RWPE1 (cell line): ENCODE results near the gene FANCL.
"Not testable (repeated sequence)": the region's sequence is repeated elsewhere in the genome, so short reads cannot be mapped to it uniquely, and the experiment has no call there.

Experiments
- CTCF ChIA-PET: fragments of 350-600 bp; sonication (Branson Sonifier 250); formaldehyde crosslinking; extraction: SDS; loops from one replicate; lab custom pipeline; 2021; lab: Yijun Ruan, JAX
- POLR2A ChIA-PET: fragments of 400-600 bp; formaldehyde crosslinking; extraction: SDS; loops from one replicate; lab custom pipeline; 2020; ENCODE audit warnings: antibody characterized with exemption; ENCODE audit not compliant: low non-redundant PET; lab: Yijun Ruan, JAX
- DNase-seq: peaks from one replicate; pipeline ENCODE4 v3.0.0; 2012; ENCODE audit warnings: low spot score
- H3K27ac ChIP-seq: fragments of 450-650 bp; 2 replicates; pipeline ENCODE4 v1.5.1; 2017
- CTCF ChIP-seq: fragments of 450-650 bp; conservative IDR thresholded peaks from 2 replicates; pipeline ENCODE4 v1.5.1; 2017; ENCODE audit warnings: low read depth, mild to moderate bottlenecking

The FANCL gene

GRCh38 chr2:58195662-58196061, 45.5 kb downstream of the FANCL start:
- CTCF ChIA-PET: no interaction called here
- DNase-seq: no peak
- POLR2A ChIA-PET: no interaction called here
- TF ChIP-seq CTCF: no peak
- H3K27ac ChIP-seq: no peak overlapping the region

- H3K27ac ChIP-seq: no peak overlapping the region
- POLR2A ChIA-PET: no interaction called here
- DNase-seq: no peak
- TF ChIP-seq CTCF: no peak
- CTCF ChIA-PET: interaction anchor here (0.6 kb wide), 1 partner anchor 388 kb away, joined by 3 read pairs; no protein-coding TSS in a partner anchor
Observed at GRCh38 chr2:58194458-58194857, 46.7 kb downstream of the FANCL start.

- POLR2A ChIA-PET, H3K27ac ChIP-seq, CTCF ChIA-PET, DNase-seq: not testable (repeated sequence)
Observed at GRCh38 chr2:58187022-58187421, 54.1 kb downstream of the FANCL start.

- POLR2A ChIA-PET: no interaction called here
- DNase-seq: no peak
- no peak for TF ChIP-seq CTCF
- CTCF ChIA-PET: no interaction called here
- H3K27ac ChIP-seq: no peak overlapping the region
Observed at GRCh38 chr2:58186501-58186900, 54.6 kb downstream of the FANCL start.

- ChIA-PET POLR2A (no interaction called here), CTCF (no interaction called here)
- DNase-seq: peak; percentile 0
- H3K27ac ChIP-seq: no peak overlapping the region
- no peak for TF ChIP-seq CTCF
Observed at GRCh38 chr2:58182527-58182926, 58.6 kb downstream of the FANCL start.

GRCh38 chr2:58180635-58181034, 60.5 kb downstream of the FANCL start:
- no peak overlapping the region for H3K27ac ChIP-seq
- no peak for DNase-seq
- ChIA-PET CTCF (no interaction called here), POLR2A (no interaction called here)
- no peak for TF ChIP-seq CTCF

- CTCF ChIA-PET: interaction anchor here (0.5 kb wide), 1 partner anchor 43 kb away, joined by 4 read pairs; no protein-coding TSS in a partner anchor
- POLR2A ChIA-PET, DNase-seq: not testable (repeated sequence)
Observed at GRCh38 chr2:58180175-58180574, 61.0 kb downstream of the FANCL start.

GRCh38 chr2:58177187-58177586, 63.9 kb downstream of the FANCL start:
- POLR2A ChIA-PET, H3K27ac ChIP-seq, CTCF ChIA-PET, DNase-seq: not testable (repeated sequence)

More at GRCh38 chr2:58180175-58180574, 61.0 kb downstream of the FANCL start:
- not testable (repeated sequence) for H3K27ac ChIP-seq

- POLR2A ChIA-PET, CTCF ChIA-PET, H3K27ac ChIP-seq, DNase-seq: not testable (repeated sequence)
Observed at GRCh38 chr2:58171831-58172230, 69.3 kb downstream of the FANCL start.

- POLR2A ChIA-PET, DNase-seq, CTCF ChIA-PET, H3K27ac ChIP-seq: not testable (repeated sequence)
Observed at GRCh38 chr2:58170334-58170933, 70.7 kb downstream of the FANCL start.

- H3K27ac ChIP-seq, POLR2A ChIA-PET, DNase-seq: not testable (repeated sequence)
- CTCF ChIA-PET: interaction anchor here (0.7 kb wide), 1 partner anchor 12 kb away, joined by 3 read pairs; no protein-coding TSS in a partner anchor
Observed at GRCh38 chr2:58169845-58170244, 71.3 kb downstream of the FANCL start.

- POLR2A ChIA-PET, CTCF ChIA-PET, H3K27ac ChIP-seq, DNase-seq: not testable (repeated sequence)
Observed at GRCh38 chr2:58168130-58168529, 73.0 kb downstream of the FANCL start.
